Endothelial cell of umbilical vein (primary cell): Measurements from ENCODE around the gene CFAP65.

Experiments
- EZH2 ChIP-seq: IDR thresholded peaks from 2 replicates; pipeline ENCODE4 v1.6.1; 2012; ENCODE audit warnings: borderline replicate concordance, low read depth, mild to moderate bottlenecking, moderate library complexity, low read length, inconsistent platforms; ENCODE audit not compliant: severe bottlenecking
- FOS ChIP-seq: IDR thresholded peaks from 2 replicates; pipeline ENCODE4 v1.6.1; 2011; ENCODE audit warnings: mild to moderate bottlenecking, low read length, moderate library complexity, borderline replicate concordance; ENCODE audit not compliant: insufficient read depth
- TF ChIP-seq, protein P1 (sequence below), 2 donors: IDR thresholded peaks; 1 replicate in 1 of 2; 2 replicates in 1 of 2; pipeline ENCODE4 v1.5.1; 2011; ENCODE audit warnings: low read length in 2 of 2, mild to moderate bottlenecking in 2 of 2, moderate library complexity in 2 of 2, control low read depth in 1 of 2, inconsistent platforms in 1 of 2, low read depth in 1 of 2; ENCODE audit not compliant: insufficient read depth in 1 of 2; ENCODE audit errors: extremely low read depth in 1 of 2

DNA sequence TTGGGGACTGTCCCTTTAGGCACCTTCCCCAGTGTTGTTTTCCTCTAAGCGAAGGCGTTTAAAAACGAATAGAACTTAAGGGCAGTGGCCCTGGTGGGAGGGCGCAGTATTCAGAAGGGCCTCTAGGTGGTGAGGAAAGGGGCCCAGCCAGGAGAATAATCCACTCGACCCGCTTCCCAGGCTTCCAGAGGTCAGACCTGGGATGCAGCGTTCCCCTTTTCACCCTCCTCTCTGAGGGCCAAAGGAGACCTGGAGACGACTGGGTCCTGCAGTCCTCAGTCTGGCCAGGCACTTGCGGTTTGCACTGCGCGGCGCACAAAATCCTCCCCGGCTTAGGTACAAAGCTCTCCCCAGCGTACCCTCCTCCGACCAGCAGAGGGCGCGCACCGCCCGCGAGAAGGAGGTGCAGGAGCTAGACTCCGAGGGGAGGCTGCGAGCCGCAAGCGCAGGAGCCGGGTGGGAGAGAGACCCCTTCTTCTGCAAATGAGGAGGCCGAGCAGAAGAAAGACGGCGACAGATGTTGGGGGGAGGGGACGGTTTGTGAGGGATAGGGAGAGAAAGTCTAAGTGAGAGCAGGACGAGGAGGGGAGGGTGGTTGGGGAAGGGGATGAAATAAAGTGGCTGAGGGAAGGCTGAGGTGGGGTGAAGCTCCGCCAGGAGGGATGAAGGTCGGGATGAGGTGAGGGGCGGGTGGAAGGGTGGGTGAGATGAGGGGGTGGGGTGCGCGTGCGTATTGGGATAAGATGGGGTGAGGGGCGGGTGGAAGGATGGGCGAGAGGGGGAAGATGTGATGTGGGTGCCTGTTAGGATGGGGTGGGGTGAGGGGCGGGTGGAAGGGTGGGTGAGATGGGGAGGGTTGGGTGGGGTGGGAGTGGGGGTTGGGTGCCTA is 61.2 kb downstream of the CFAP65 start:
- TF ChIP-seq, protein P1, sequence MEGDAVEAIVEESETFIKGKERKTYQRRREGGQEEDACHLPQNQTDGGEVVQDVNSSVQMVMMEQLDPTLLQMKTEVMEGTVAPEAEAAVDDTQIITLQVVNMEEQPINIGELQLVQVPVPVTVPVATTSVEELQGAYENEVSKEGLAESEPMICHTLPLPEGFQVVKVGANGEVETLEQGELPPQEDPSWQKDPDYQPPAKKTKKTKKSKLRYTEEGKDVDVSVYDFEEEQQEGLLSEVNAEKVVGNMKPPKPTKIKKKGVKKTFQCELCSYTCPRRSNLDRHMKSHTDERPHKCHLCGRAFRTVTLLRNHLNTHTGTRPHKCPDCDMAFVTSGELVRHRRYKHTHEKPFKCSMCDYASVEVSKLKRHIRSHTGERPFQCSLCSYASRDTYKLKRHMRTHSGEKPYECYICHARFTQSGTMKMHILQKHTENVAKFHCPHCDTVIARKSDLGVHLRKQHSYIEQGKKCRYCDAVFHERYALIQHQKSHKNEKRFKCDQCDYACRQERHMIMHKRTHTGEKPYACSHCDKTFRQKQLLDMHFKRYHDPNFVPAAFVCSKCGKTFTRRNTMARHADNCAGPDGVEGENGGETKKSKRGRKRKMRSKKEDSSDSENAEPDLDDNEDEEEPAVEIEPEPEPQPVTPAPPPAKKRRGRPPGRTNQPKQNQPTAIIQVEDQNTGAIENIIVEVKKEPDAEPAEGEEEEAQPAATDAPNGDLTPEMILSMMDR (IDR thresholded peaks at IDR 0.05; ENCODE audit: extremely low read depth in 1 of 2, insufficient read depth in 1 of 2, low read depth in 1 of 2, low read length in 2 of 2) = peak; percentile 91 to 98
- TF ChIP-seq EZH2 (no peak), FOS (no peak)
